ENCODE data around the gene MITD1.
"Not testable (repeated sequence)": the region's sequence is repeated elsewhere in the genome, so short reads cannot be mapped to it uniquely, and the experiment has no call there.

The MITD1 gene

GRCh38 chr2:99180755-99181623 is at the start of gene MITD1, which contains the start of gene MRPL30:
MITD1 (minus strand) TSS chr2:99181058; CDS start chr2:99180981, 77 bp downstream.
MRPL30 (plus strand) TSS chr2:99181184; CDS start chr2:99186204, 5,020 bp downstream.
- peak within 1 kb of the TSS; percentile 97 for H3K4me3 ChIP-seq (ENCODE audit: low read depth, low read length)

GRCh38 chr2:99217929-99218501 is 37.2 kb upstream of the MITD1 start:
- no peak overlapping the region for H3K4me3 ChIP-seq (ENCODE audit: low read depth, low read length)

GRCh38 chr2:99216096-99216495 is 35.2 kb upstream of the MITD1 start:
- no peak overlapping the region for H3K4me3 ChIP-seq (ENCODE audit: low read depth, low read length)

- no peak overlapping the region for H3K4me3 ChIP-seq (ENCODE audit: low read depth, low read length)
Measured at GRCh38 chr2:99205491-99205890, 24.6 kb upstream of the MITD1 start.

GRCh38 chr2:99201959-99202678 is 21.3 kb upstream of the MITD1 start:
- no peak overlapping the region for H3K4me3 ChIP-seq (ENCODE audit: low read depth, low read length)

GRCh38 chr2:99200076-99200800 is 19.4 kb upstream of the MITD1 start:
- H3K4me3 ChIP-seq (ENCODE audit: low read depth, low read length): no peak overlapping the region

- H3K4me3 ChIP-seq (ENCODE audit: low read depth, low read length): no peak overlapping the region
Measured at GRCh38 chr2:99198103-99198841, 17.4 kb upstream of the MITD1 start.

GRCh38 chr2:99192364-99192763 is 11.5 kb upstream of the MITD1 start:
- H3K4me3 ChIP-seq (ENCODE audit: low read depth, low read length): not testable (repeated sequence)

- H3K4me3 ChIP-seq (ENCODE audit: low read depth, low read length): no peak overlapping the region
Measured at GRCh38 chr2:99190548-99190947, 9.7 kb upstream of the MITD1 start.

- H3K4me3 ChIP-seq (ENCODE audit: low read depth, low read length): no peak overlapping the region
Measured at GRCh38 chr2:99188357-99188756, 7.5 kb upstream of the MITD1 start.

- H3K4me3 ChIP-seq (ENCODE audit: low read depth, low read length): no peak overlapping the region
Measured at GRCh38 chr2:99187011-99187410, 6.2 kb upstream of the MITD1 start.

- no peak overlapping the region for H3K4me3 ChIP-seq (ENCODE audit: low read depth, low read length)
Measured at GRCh38 chr2:99184811-99185210, 4.0 kb upstream of the MITD1 start.

- H3K4me3 ChIP-seq (ENCODE audit: low read depth, low read length): no peak overlapping the region
Measured at GRCh38 chr2:99183025-99183424, 2.2 kb upstream of the MITD1 start.

- peak overlapping the region; percentile 97 for H3K4me3 ChIP-seq (ENCODE audit: low read depth, low read length)
Measured at GRCh38 chr2:99181624-99182000, 754 bp upstream of the MITD1 start.

GRCh38 chr2:99171377-99172140 is 9.3 kb downstream of the MITD1 start:
- H3K4me3 ChIP-seq (ENCODE audit: low read depth, low read length): no peak overlapping the region

GRCh38 chr2:99169534-99169933 is 11.3 kb downstream of the MITD1 start:
- H3K4me3 ChIP-seq (ENCODE audit: low read depth, low read length): no peak overlapping the region

- no peak overlapping the region for H3K4me3 ChIP-seq (ENCODE audit: low read depth, low read length)
Measured at GRCh38 chr2:99166218-99166617, 14.6 kb downstream of the MITD1 start.

- H3K4me3 ChIP-seq (ENCODE audit: low read depth, low read length): no peak overlapping the region
Measured at GRCh38 chr2:99159594-99159993, 21.3 kb downstream of the MITD1 start.

- H3K4me3 ChIP-seq (ENCODE audit: low read depth, low read length): no peak overlapping the region
Measured at GRCh38 chr2:99158599-99158998, 22.3 kb downstream of the MITD1 start.

- H3K4me3 ChIP-seq (ENCODE audit: low read depth, low read length): no peak overlapping the region
Measured at GRCh38 chr2:99156891-99157290, 24.0 kb downstream of the MITD1 start.

Data from iPS-11a (cell line).